ENCODE measurements around the gene ZBED1.

Gene ZBED1

GRCh38 chrX:2442694-2443093 lies 58.1 kb downstream of the ZBED1 start:
- Histone ChIP-seq H3K9me3 (ENCODE audit: control insufficient read depth in 1 of 2, low read length in 2 of 2) (peaks cover 5 to 6% of the 10 kb centered on the region in 2 donors), H3K4me3 (ENCODE audit: low read depth in 1 of 2, low read length in 2 of 2) (no peak overlapping the region), H3K27me3 (ENCODE audit: control insufficient read depth in 1 of 2, insufficient read depth in 2 of 2, low read length in 2 of 2) (no peaks in the 10 kb centered on the region), H3K9ac (ENCODE audit: low read depth in 1 of 2, low read length in 2 of 2) (no peak overlapping the region), H3K4me1 (ENCODE audit: control insufficient read depth in 1 of 2, insufficient read depth in 2 of 2, low read length in 2 of 2) (no peaks in the 10 kb centered on the region), H3K36me3 (ENCODE audit: control insufficient read depth in 1 of 2, insufficient read depth in 2 of 2, low read length in 2 of 2) (peaks cover 0 to 15% of the 10 kb centered on the region in 2 donors), H3K27ac (ENCODE audit: low read depth, low read length) (no peak overlapping the region)

GRCh38 chrX:2441466-2441865 lies 59.3 kb downstream of the ZBED1 start:
- no peak overlapping the region for H3K9ac ChIP-seq (ENCODE audit: low read depth in 1 of 2, low read length in 2 of 2)
- H3K27ac ChIP-seq (ENCODE audit: low read depth, low read length) = no peak overlapping the region
- no peak overlapping the region for H3K4me3 ChIP-seq (ENCODE audit: low read depth in 1 of 2, low read length in 2 of 2)
- H3K27me3 ChIP-seq (ENCODE audit: control insufficient read depth in 1 of 2, insufficient read depth in 2 of 2, low read length in 2 of 2) = no peaks in the 10 kb centered on the region
- peaks cover 0 to 10% of the 10 kb centered on the region in 2 donors for H3K36me3 ChIP-seq (ENCODE audit: control insufficient read depth in 1 of 2, insufficient read depth in 2 of 2, low read length in 2 of 2)
- H3K9me3 ChIP-seq (ENCODE audit: control insufficient read depth in 1 of 2, low read length in 2 of 2) = peaks cover 0 to 3% of the 10 kb centered on the region in 2 donors
- H3K4me1 ChIP-seq (ENCODE audit: control insufficient read depth in 1 of 2, insufficient read depth in 2 of 2, low read length in 2 of 2) = no peaks in the 10 kb centered on the region

GRCh38 chrX:2439613-2440012 lies 61.2 kb downstream of the ZBED1 start:
- H3K9me3 ChIP-seq (ENCODE audit: control insufficient read depth in 1 of 2, low read length in 2 of 2) = peaks cover 0 to 3% of the 10 kb centered on the region in 2 donors
- H3K4me1 ChIP-seq (ENCODE audit: control insufficient read depth in 1 of 2, insufficient read depth in 2 of 2, low read length in 2 of 2) = no peaks in the 10 kb centered on the region
- H3K4me3 ChIP-seq (ENCODE audit: low read depth in 1 of 2, low read length in 2 of 2) = no peak overlapping the region
- no peak overlapping the region for H3K9ac ChIP-seq (ENCODE audit: low read depth in 1 of 2, low read length in 2 of 2)
- peaks cover 0 to 7% of the 10 kb centered on the region in 2 donors for H3K36me3 ChIP-seq (ENCODE audit: control insufficient read depth in 1 of 2, insufficient read depth in 2 of 2, low read length in 2 of 2)
- H3K27me3 ChIP-seq (ENCODE audit: control insufficient read depth in 1 of 2, insufficient read depth in 2 of 2, low read length in 2 of 2) = no peaks in the 10 kb centered on the region
- no peak overlapping the region for H3K27ac ChIP-seq (ENCODE audit: low read depth, low read length)
